CD14-positive monocyte (primary cell): ENCODE data around the gene C6orf47. TPM values are rescaled to one million over a fixed set of nuclear protein-coding genes. Genes with fewer than 3 reads are reported as not detected.
"Not testable (repeated sequence)": the region's sequence is repeated elsewhere in the genome, so short reads cannot be mapped to it uniquely, and the experiment has no call there.

Experiments used
- DNase-seq, 3 donors: peaks; one replicate each; pipeline ENCODE4 v3.0.0-alpha.2; 2011 to 2022
- H2AFZ ChIP-seq: 2 replicates; pipeline ENCODE4 v1.6.0; 2012; ENCODE audit warnings: mild to moderate bottlenecking, low read depth, low read length, inconsistent platforms; ENCODE audit not compliant: insufficient read depth, poor library complexity, severe bottlenecking
- H3K27ac ChIP-seq, 2 donors: 1 replicate in 1 of 2; 2 replicates in 1 of 2; pipeline ENCODE4 v1.5.1; 2012 to 2013; ENCODE audit warnings: low read length in 2 of 2, control low read depth in 1 of 2, inconsistent platforms in 1 of 2, low read depth in 1 of 2, mild to moderate bottlenecking in 1 of 2
- H3K27me3 ChIP-seq, 2 donors: one replicate each; pipeline versions ENCODE4 v1.6.0 to v1.6.1; 2011 to 2013; ENCODE audit warnings: low read length in 2 of 2; ENCODE audit not compliant: control insufficient read depth in 2 of 2, insufficient read depth in 2 of 2
- H3K36me3 ChIP-seq, 2 donors: replicated peaks in 1 of 2; 1 replicate in 1 of 2; 2 replicates in 1 of 2; pipeline versions ENCODE4 v1.5.1 to v1.6.1; 2012 to 2013; ENCODE audit warnings: low read length in 2 of 2, control low read depth in 1 of 2, inconsistent platforms in 1 of 2, mild to moderate bottlenecking in 1 of 2; ENCODE audit not compliant: insufficient read depth in 2 of 2, control insufficient read depth in 1 of 2
- H3K4me1 ChIP-seq, 2 donors: 1 replicate in 1 of 2; 2 replicates in 1 of 2; pipeline versions ENCODE4 v1.5.1 to v1.6.1; 2012 to 2013; ENCODE audit warnings: low read length in 2 of 2, control low read depth in 1 of 2, inconsistent platforms in 1 of 2, mild to moderate bottlenecking in 1 of 2, moderate library complexity in 1 of 2; ENCODE audit not compliant: insufficient read depth in 2 of 2, control insufficient read depth in 1 of 2
- H3K4me2 ChIP-seq: replicated peaks from 2 replicates; pipeline ENCODE3; 2012; ENCODE audit warnings: low read length, moderate library complexity, mild to moderate bottlenecking; ENCODE audit not compliant: poor library complexity, severe bottlenecking; ENCODE audit errors: extremely low read depth
- H3K4me3 ChIP-seq, 3 experiments: fragments of 200-600 bp in 1 of 3; sonication (generic) in 1 of 3; replicated peaks in 1 of 3; 1 replicate in 2 of 3; 2 replicates in 1 of 3; pipeline ENCODE4 v1.5.1; 2011 to 2013; ENCODE audit warnings: low read length in 3 of 3, mild to moderate bottlenecking in 3 of 3, control low read depth in 2 of 3, low read depth in 2 of 3, inconsistent platforms in 1 of 3, moderate library complexity in 1 of 3
- H3K79me2 ChIP-seq: 2 replicates; pipeline ENCODE4 v1.6.0; 2012; ENCODE audit warnings: mild to moderate bottlenecking, control low read depth, inconsistent platforms, low read length, moderate library complexity; ENCODE audit not compliant: insufficient read depth
- H3K9ac ChIP-seq: 2 replicates; pipeline ENCODE4 v1.6.0; 2017; ENCODE audit warnings: low read length, mild to moderate bottlenecking; ENCODE audit not compliant: insufficient read depth, poor library complexity, severe bottlenecking
- H3K9me3 ChIP-seq, 2 donors: replicated peaks in 1 of 2; 1 replicate in 1 of 2; 2 replicates in 1 of 2; pipeline versions ENCODE4 v1.5.1 to v1.6.1; 2012 to 2013; ENCODE audit warnings: low read length in 2 of 2, control low read depth in 1 of 2; ENCODE audit not compliant: control insufficient read depth in 1 of 2, insufficient read depth in 1 of 2
- H4K20me1 ChIP-seq: 2 replicates; pipeline ENCODE4 v1.6.0; 2012; ENCODE audit warnings: mild to moderate bottlenecking, low read length, control low read depth, moderate library complexity; ENCODE audit not compliant: insufficient read depth
- H3K27ac Mint-ChIP-seq, 7 donors: one replicate each; pipeline ENCODE4 v1.8.0; 2020; ENCODE audit warnings: mild to moderate bottlenecking in 7 of 7, mixed read lengths in 7 of 7, moderate library complexity in 6 of 7, inconsistent platforms in 2 of 7
- H3K27me3 Mint-ChIP-seq, 3 donors: one replicate each; pipeline ENCODE4 v1.8.0; 2021 to 2022; ENCODE audit warnings: low read depth in 3 of 3, mild to moderate bottlenecking in 3 of 3, mixed read lengths in 3 of 3, moderate library complexity in 3 of 3, inconsistent platforms in 1 of 3
- H3K36me3 Mint-ChIP-seq, 2 donors: one replicate each; pipeline ENCODE4 v1.8.0; 2020; ENCODE audit warnings: mixed read lengths in 2 of 2, inconsistent platforms in 1 of 2, mild to moderate bottlenecking in 1 of 2
- H3K4me1 Mint-ChIP-seq: one replicate; pipeline ENCODE4 v1.8.0; 2020; ENCODE audit warnings: mild to moderate bottlenecking, mixed read lengths
- H3K4me3 Mint-ChIP-seq, 2 donors: one replicate each; pipeline ENCODE4 v1.8.0; 2020; ENCODE audit warnings: mild to moderate bottlenecking in 2 of 2, mixed read lengths in 2 of 2, moderate library complexity in 1 of 2
- H3K9me3 Mint-ChIP-seq, 7 donors: one replicate each; pipeline ENCODE4 v1.8.0; 2020 to 2022; ENCODE audit warnings: mixed read lengths in 7 of 7, mild to moderate bottlenecking in 6 of 7, moderate library complexity in 6 of 7, inconsistent platforms in 2 of 7
- WGBS: methylation state at CpG from one replicate; pipeline ENCODE4 v1.1.5; 2013; ENCODE audit warnings: missing lambda C conversion rate; ENCODE audit not compliant: insufficient coverage; 5-methylcytosine and 5-hydroxymethylcytosine counted together
- intact Hi-C, 2 donors: fragments of 100-400 bp; cut with micrococcal nuclease; formaldehyde crosslinking; loops; one replicate each; pipeline versions ENCODE4 v1.15.0 to v1.15.1; 2023
- polyA minus RNA-seq: library from RNA; depleted of rRNA, polyadenylated mRNA; stranded (reverse); fragments of >200 nt; gene quantifications from 2 replicates; pipeline ENCODE4 v1.2.3, GENCODE V29; 2012
- polyA plus RNA-seq, 3 donors: library from polyadenylated mRNA; depleted of rRNA in 1 of 3; unstranded in 2 of 3; stranded (reverse) in 1 of 3; fragments of 300-500 nt in 2 of 3; fragments of >200 nt in 1 of 3; fragmentation: Illumina TruSeq in 2 of 3; gene quantifications; 1 replicate in 2 of 3; 2 replicates in 1 of 3; pipeline ENCODE4 v1.2.3, GENCODE V29; 2012 to 2021
- total RNA-seq, 12 experiments: library from RNA in 1 of 12; stranded (reverse) in 1 of 12; fragments of 120-200 nt in 1 of 12; gene quantifications; one replicate each; pipeline ENCODE4 v1.2.4 and lab custom pipeline; 2013 to 2026; ENCODE audit warnings: mixed read lengths in 6 of 12, inconsistent platforms in 1 of 12
- TF ChIP-seq, protein P1 (sequence below): fragments of 200-600 bp; IDR thresholded peaks from one replicate; pipeline ENCODE4 v1.8.0; 2022; ENCODE audit warnings: antibody characterized with exemption, mild to moderate bottlenecking

Gene C6orf47, protein sequence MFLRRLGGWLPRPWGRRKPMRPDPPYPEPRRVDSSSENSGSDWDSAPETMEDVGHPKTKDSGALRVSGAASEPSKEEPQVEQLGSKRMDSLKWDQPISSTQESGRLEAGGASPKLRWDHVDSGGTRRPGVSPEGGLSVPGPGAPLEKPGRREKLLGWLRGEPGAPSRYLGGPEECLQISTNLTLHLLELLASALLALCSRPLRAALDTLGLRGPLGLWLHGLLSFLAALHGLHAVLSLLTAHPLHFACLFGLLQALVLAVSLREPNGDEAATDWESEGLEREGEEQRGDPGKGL
- 32.5 TPM for total RNA-seq (2013)
- polyA plus RNA-seq (10 to 100 TPM in 2 of 3 donors, 1 to 10 TPM in 1; 8.0 to 23.4 (median 18.1) TPM), polyA minus RNA-seq (22.0 and 33.4 TPM in 2 replicates), total RNA-seq (lab: John Stamatoyannopoulos, UW) (10.4 to 36.2 (median 16.9) reads per million in 11 experiments)

- Histone ChIP-seq H3K4me3 (peak within 1 kb of the TSS; percentile 71 to 89 (median 79)), H3K4me1 (peaks cover 58 to 83% of the 10 kb centered on the region in 2 donors), H3K79me2 (peaks cover 79% of the 10 kb centered on the region), H3K27me3 (no peaks in the 10 kb centered on the region), H4K20me1 (peaks cover 26% of the 10 kb centered on the region), H3K9ac (peak within 1 kb of the TSS; percentile 77), H3K36me3 (peaks cover 15 to 51% of the 10 kb centered on the region in 2 donors), H3K4me2 (peak within 1 kb of the TSS; percentile 87), H3K27ac (peak within 1 kb of the TSS; percentile 70 to 80), H2AFZ (peak within 1 kb of the TSS; percentile 78), H3K9me3 (no peaks in the 10 kb centered on the region)
- peak in 2 of 3 donors; percentile 57 to 67 for DNase-seq
- Mint-ChIP-seq H3K36me3 (peaks cover 43 to 67% of the 10 kb centered on the region in 2 donors), H3K27ac (peak within 1 kb of the TSS; percentile 92 to 97 (median 95)), H3K27me3 (peaks cover 0 to under 1% (median 0%) of the 10 kb centered on the region in 3 donors), H3K4me1 (peaks cover 77% of the 10 kb centered on the region), H3K9me3 (peaks cover 0 to 2% (median 0%) of the 10 kb centered on the region in 7 donors), H3K4me3 (peak within 1 kb of the TSS; percentile 93 to 97)
- TF ChIP-seq, protein P1, sequence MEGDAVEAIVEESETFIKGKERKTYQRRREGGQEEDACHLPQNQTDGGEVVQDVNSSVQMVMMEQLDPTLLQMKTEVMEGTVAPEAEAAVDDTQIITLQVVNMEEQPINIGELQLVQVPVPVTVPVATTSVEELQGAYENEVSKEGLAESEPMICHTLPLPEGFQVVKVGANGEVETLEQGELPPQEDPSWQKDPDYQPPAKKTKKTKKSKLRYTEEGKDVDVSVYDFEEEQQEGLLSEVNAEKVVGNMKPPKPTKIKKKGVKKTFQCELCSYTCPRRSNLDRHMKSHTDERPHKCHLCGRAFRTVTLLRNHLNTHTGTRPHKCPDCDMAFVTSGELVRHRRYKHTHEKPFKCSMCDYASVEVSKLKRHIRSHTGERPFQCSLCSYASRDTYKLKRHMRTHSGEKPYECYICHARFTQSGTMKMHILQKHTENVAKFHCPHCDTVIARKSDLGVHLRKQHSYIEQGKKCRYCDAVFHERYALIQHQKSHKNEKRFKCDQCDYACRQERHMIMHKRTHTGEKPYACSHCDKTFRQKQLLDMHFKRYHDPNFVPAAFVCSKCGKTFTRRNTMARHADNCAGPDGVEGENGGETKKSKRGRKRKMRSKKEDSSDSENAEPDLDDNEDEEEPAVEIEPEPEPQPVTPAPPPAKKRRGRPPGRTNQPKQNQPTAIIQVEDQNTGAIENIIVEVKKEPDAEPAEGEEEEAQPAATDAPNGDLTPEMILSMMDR = no peak
- intact Hi-C loops = loop anchor here in 1 of 2 donors (5.0 kb wide), 1 partner anchor 113 kb away; the partner anchor contains the start of genes ATP6V1G2 and NFKBIL1
- WGBS = under 1% methylated on average over 51 of the region's 52 CpGs
Observed at GRCh38 chr6:31660381-31661261, at the start of gene C6orf47. Gene C6orf47, minus strand, starts transcription at chr6:31660778. Its CDS starts 831 bp downstream, at chr6:31659947.

GRCh38 chr6:31709157-31709556 lies 48.6 kb upstream of the C6orf47 start:
- H3K9me3 Mint-ChIP-seq, H3K79me2 ChIP-seq, H2AFZ ChIP-seq, H3K4me3 ChIP-seq, intact Hi-C loops, H4K20me1 ChIP-seq, H3K36me3 ChIP-seq, H3K4me2 ChIP-seq, H3K27me3 ChIP-seq, H3K9ac ChIP-seq, H3K9me3 ChIP-seq, H3K27me3 Mint-ChIP-seq, H3K4me3 Mint-ChIP-seq, DNase-seq, H3K27ac ChIP-seq, H3K36me3 Mint-ChIP-seq: not testable (repeated sequence)
- H3K27ac Mint-ChIP-seq = peak overlapping the region in 2 of 7 donors; percentile 54 to 76
- 80% methylated on average over 7 of the region's 11 CpGs for WGBS
- H3K4me1 Mint-ChIP-seq = peaks cover 28% of the 10 kb centered on the region
- H3K4me1 ChIP-seq = peaks cover 21 to 27% of the 10 kb centered on the region in 2 donors
